Activated CD4-positive, alpha-beta T cell treated with anti-CD3 and anti-CD28 coated beads for 36 hours (primary cell): ENCODE measurements around the gene CMTM7. TPM values are rescaled to one million over a fixed set of nuclear protein-coding genes. Genes with fewer than 3 reads are reported as not detected.
A peak's percentile ranks its signal among the peaks of the same experiment; 100 is the strongest.

Experiments used
- ATAC-seq: fragments of 200-7000 bp; cut with Tn5 transposase; one replicate; pipeline ENCODE4 v1.10.0; 2021; ENCODE audit warnings: mild to moderate bottlenecking, moderate library complexity
- CTCF ChIA-PET: fragments of 350-600 bp; sonication (Branson Sonifier 250); formaldehyde crosslinking; loops from one replicate; lab custom pipeline; 2021; ENCODE audit warnings: antibody characterized with exemption; lab: Charles Lee
- POLR2A ChIA-PET: fragments of 350-600 bp; sonication (Branson Sonifier 250); formaldehyde crosslinking; loops from one replicate; lab custom pipeline; 2021; ENCODE audit warnings: antibody characterized with exemption, inconsistent platforms; lab: Charles Lee
- DNase-seq: peaks from one replicate; pipeline ENCODE4 v3.0.0-alpha.2; 2020
- H3K27ac Mint-ChIP-seq: one replicate; pipeline ENCODE4 v1.8.0; 2021; ENCODE audit warnings: mixed read lengths
- H3K27me3 Mint-ChIP-seq: one replicate; pipeline ENCODE4 v1.8.0; 2021; ENCODE audit warnings: mixed read lengths
- H3K36me3 Mint-ChIP-seq: one replicate; pipeline ENCODE4 v1.8.0; 2021; ENCODE audit warnings: low read depth, mixed read lengths
- H3K4me1 Mint-ChIP-seq: one replicate; pipeline ENCODE4 v1.8.0; 2021; ENCODE audit warnings: mixed read lengths
- H3K4me3 Mint-ChIP-seq: one replicate; pipeline ENCODE4 v1.8.0; 2021; ENCODE audit warnings: mild to moderate bottlenecking, moderate library complexity, mixed read lengths
- H3K9me3 Mint-ChIP-seq: one replicate; pipeline ENCODE4 v1.8.0; 2021; ENCODE audit warnings: low read depth, mixed read lengths
- intact Hi-C, 2 experiments: fragments of 100-400 bp; cut with DNase I in 1 of 2; cut with micrococcal nuclease in 1 of 2; formaldehyde crosslinking; loops; one replicate each; pipeline versions ENCODE4 v1.14.2 to v1.15.1; 2022 to 2024; cut with DNase I, micrococcal nuclease
- total RNA-seq, 2 experiments: library from RNA; stranded (reverse); gene quantifications; one replicate each; pipeline ENCODE4 v1.2.3, GENCODE V29; 2021

The CMTM7 gene
- total RNA-seq, 2 experiments from 2014 or later, result 41.1 to 67.0 TPM

DNA sequence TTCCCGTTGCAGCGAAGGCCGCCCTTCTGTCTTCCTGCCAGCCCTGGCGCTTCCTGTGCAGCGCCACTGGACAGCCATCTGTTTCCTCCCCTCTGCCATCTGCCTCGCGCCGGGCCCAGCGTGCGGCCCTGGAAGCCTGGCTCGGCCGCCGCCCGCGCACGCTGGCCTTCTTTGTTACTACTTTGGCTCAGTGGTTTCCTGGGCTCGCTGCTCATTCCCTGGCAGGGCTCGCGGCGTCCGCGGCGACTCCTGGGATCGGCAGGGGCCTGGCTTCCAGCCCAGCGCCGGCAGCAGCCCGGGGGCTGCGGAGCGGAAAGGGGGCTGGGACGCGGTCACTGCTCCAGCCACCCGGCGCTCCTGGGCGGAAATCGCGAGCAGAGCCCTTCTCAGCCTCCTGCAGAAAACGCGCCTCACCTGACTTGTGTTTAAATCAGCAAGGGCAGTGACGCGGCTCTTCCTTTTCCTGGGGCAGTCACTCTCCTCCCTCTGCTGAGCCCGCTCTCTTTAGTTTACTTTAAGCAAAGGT lies 10.0 kb downstream of the CMTM7 start:
- peak; percentile 79 for DNase-seq
- peaks cover 71% of the 10 kb centered on the region for H3K4me1 Mint-ChIP-seq

DNA sequence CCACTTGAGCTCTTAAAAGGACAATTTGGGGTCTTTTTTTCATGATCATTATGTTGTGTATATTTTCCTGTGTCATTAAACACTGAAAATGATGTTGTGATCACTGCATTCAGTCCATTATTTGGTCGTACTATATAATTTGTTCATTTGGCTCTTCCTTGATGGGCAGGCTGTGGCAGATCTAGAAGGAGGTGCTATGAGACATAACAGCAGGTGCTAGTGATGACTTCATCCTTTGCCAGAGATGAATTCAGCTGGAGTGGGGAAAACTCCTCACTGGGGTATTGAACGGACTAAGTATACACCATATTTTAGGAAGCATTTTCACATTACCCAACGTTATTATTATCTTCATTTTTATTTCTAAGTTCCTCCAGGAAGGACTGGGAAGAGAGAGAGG lies 12.0 kb downstream of the CMTM7 start:
- Mint-ChIP-seq H3K4me3 (no peak overlapping the region), H3K27me3 (no peaks in the 10 kb centered on the region), H3K36me3 (peaks cover 21% of the 10 kb centered on the region), H3K27ac (peak overlapping the region; percentile 72), H3K9me3 (no peaks in the 10 kb centered on the region), H3K4me1 (peaks cover 74% of the 10 kb centered on the region)
- CTCF ChIA-PET, result interaction anchor here (0.9 to 1.3 kb wide), 5 partner anchors 11 to 108 kb away, joined by 3 to 7 read pairs (median 4); no protein-coding TSS in a partner anchor
- POLR2A ChIA-PET, result no interaction called here
- no peak for DNase-seq
- intact Hi-C loops, result loop anchor here in 1 of 2 experiments (2.0 kb wide), 1 partner anchor 15 kb away; no protein-coding TSS in a partner anchor
- ATAC-seq, result no peak

More for the DNA sequence above, 10.0 kb downstream of the CMTM7 start:
- intact Hi-C loops, result loop anchor here (1.0 to 2.0 kb wide), 3 partner anchors 17 to 59 kb away; no protein-coding TSS in a partner anchor
- Mint-ChIP-seq H3K9me3 (no peaks in the 10 kb centered on the region), H3K27me3 (no peaks in the 10 kb centered on the region), H3K36me3 (peaks cover 21% of the 10 kb centered on the region), H3K4me3 (peak overlapping the region; percentile 90), H3K27ac (peak overlapping the region; percentile 100)
- ChIA-PET POLR2A (no interaction called here), CTCF (interaction anchor here (1.0 to 2.2 kb wide), 3 partner anchors 23 to 27 kb away, joined by 4 to 11 read pairs (median 4); no protein-coding TSS in a partner anchor)
- peak; percentile 78 for ATAC-seq

DNA sequence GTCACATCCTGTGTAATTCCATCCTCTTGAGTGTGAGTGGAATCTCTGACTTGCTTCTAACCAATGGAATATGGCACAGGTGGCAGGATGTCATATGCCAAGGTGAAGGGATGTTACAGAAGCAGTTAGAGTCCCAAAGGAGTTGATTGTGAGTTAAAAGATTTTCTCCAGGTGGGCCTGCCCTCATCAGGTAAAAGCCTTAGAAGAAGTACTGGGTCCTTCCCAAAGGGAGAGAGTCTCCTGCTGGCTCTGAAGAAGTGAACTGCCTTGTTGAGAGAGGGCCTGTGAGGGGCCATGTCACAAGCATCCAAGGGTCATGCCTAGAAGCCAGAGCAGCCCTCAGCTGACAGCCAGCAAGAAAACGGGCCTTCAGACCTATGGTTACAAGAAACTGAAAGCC lies 13.1 kb downstream of the CMTM7 start:
- Mint-ChIP-seq H3K4me3 (no peak overlapping the region), H3K27me3 (no peaks in the 10 kb centered on the region), H3K9me3 (no peaks in the 10 kb centered on the region), H3K36me3 (peaks cover 23% of the 10 kb centered on the region), H3K27ac (peak overlapping the region; percentile 55), H3K4me1 (peaks cover 71% of the 10 kb centered on the region)
- no peak for ATAC-seq
- intact Hi-C loops, result no loop called here
- ChIA-PET CTCF (interaction anchor here (0.6 to 1.2 kb wide), 3 partner anchors 9 to 64 kb away, joined by 3 to 4 read pairs (median 4); no protein-coding TSS in a partner anchor), POLR2A (no interaction called here)
- DNase-seq, result no peak

DNA sequence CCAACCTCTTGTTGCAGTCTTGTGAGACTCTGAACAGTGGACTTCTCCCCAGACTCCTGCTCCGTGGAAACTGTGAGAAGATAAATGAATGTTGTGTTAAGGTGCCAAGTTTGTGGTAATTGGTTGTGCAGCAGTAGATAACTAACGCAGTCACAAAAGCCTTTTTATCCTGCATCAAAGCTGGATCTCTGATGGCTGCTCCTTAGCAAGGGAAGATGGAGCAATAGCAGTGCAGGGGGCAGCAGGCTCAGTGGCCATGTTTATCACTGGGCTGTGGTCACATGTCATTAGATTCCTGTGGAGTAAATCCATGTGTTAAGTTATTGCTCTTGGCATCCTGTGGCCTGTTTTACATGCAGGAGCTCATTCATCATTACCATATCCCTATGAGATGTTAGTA lies 13.5 kb downstream of the CMTM7 start:
- intact Hi-C loops, result no loop called here
- H3K27ac Mint-ChIP-seq, result no peak overlapping the region
- H3K36me3 Mint-ChIP-seq, result peaks cover 23% of the 10 kb centered on the region
- H3K4me3 Mint-ChIP-seq, result no peak overlapping the region
- H3K4me1 Mint-ChIP-seq, result peaks cover 75% of the 10 kb centered on the region
- ATAC-seq, result no peak
- no peaks in the 10 kb centered on the region for H3K27me3 Mint-ChIP-seq
- POLR2A ChIA-PET, result no interaction called here
- H3K9me3 Mint-ChIP-seq, result no peaks in the 10 kb centered on the region
- CTCF ChIA-PET, result interaction anchor here (1.0 to 1.2 kb wide), 2 partner anchors 9 to 63 kb away, joined by 3 to 4 read pairs; no protein-coding TSS in a partner anchor
- DNase-seq, result no peak

DNA sequence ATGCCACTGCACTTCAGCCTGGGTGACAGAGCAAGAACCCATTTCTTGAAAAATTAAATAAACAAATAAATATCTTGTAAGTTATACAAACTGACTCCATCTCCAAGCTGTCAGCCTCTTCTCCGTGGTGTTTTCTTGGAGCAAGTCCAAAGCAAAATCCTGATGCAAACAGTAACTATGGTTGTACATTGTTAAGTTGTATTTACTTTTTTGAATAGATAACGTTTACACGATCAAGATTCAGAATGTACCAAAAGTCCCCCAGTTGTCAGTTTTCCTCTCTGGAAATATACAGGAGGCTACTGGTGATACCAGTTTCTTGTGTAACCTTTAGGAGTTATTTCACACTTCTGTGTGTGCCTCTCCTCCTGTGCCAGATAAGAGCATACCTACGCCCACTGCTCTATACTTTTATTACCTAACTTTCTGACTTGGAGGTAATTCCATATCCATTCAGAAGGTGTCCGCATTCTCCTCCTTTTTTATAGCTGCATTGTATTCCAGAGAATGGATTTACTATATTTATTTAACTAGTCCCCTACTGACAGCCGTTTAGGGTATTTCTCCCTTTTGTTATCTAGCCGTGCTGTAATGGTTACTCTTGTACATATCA lies 14.2 kb downstream of the CMTM7 start:
- DNase-seq (no peak), ATAC-seq (no peak)
- CTCF ChIA-PET, result interaction anchor here (0.8 to 1.2 kb wide), 2 partner anchors 9 to 63 kb away, joined by 3 read pairs; no protein-coding TSS in a partner anchor
- Mint-ChIP-seq H3K27ac (no peak overlapping the region), H3K4me3 (no peak overlapping the region), H3K36me3 (peaks cover 23% of the 10 kb centered on the region), H3K4me1 (peaks cover 76% of the 10 kb centered on the region), H3K27me3 (no peaks in the 10 kb centered on the region), H3K9me3 (no peaks in the 10 kb centered on the region)
- intact Hi-C loops, result no loop called here
- POLR2A ChIA-PET, result no interaction called here

DNA sequence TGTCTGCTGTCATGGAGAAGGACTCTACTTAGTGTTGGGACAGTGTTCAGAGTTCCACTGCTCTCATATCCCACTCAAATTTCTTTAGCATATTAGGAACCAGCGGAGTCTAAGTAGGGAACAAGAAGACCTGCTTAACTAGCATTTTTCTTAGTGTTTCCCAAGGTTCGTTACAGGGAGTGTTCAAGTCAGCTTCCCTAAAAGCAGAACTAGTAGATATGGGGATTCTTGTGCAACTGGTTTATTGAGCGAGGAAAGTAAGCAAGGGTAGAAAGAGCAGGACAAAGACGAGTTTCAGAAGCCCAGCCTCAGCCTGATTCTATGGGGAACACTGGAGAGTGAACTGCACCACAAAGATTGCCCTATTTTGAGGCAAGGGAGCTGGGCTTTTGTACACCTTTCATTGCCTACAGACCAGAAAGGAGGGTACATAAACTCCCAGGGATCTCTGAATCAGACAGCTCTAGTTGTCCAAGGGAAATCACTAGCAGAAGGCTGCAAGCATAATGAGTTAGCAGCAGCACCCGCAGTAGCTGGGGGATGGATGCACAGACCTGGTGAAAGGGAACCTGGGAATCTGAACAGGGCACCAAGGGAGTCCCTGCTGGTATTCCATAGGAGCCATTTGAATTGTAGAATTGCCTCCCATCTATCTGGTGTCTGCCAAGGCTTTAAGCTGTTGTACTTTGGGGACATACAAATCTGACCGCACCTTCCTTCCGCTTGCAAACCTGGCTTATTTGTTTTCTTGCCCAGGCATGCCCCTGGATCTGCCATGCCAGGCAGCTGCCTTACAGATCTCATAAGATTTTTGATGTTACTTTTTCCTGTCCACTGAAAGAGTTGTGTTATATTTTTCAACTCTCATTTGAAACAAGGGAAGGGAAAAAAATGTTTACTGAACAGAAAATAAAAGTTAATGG lies 15.1 kb downstream of the CMTM7 start:
- no peaks in the 10 kb centered on the region for H3K9me3 Mint-ChIP-seq
- H3K4me3 Mint-ChIP-seq, result no peak overlapping the region
- ChIA-PET POLR2A (interaction anchor here (0.5 kb wide), 1 partner anchor 12 kb away, joined by 5 read pairs; no protein-coding TSS in a partner anchor), CTCF (interaction anchor here (0.8 to 1.3 kb wide), 4 partner anchors 8 to 62 kb away, joined by 3 to 5 read pairs (median 3); no protein-coding TSS in a partner anchor)
- no peak for ATAC-seq
- H3K4me1 Mint-ChIP-seq, result peaks cover 78% of the 10 kb centered on the region
- DNase-seq, result no peak
- peaks cover 26% of the 10 kb centered on the region for H3K36me3 Mint-ChIP-seq
- intact Hi-C loops, result no loop called here
- H3K27ac Mint-ChIP-seq, result peak overlapping the region; percentile 39
- no peaks in the 10 kb centered on the region for H3K27me3 Mint-ChIP-seq

DNA sequence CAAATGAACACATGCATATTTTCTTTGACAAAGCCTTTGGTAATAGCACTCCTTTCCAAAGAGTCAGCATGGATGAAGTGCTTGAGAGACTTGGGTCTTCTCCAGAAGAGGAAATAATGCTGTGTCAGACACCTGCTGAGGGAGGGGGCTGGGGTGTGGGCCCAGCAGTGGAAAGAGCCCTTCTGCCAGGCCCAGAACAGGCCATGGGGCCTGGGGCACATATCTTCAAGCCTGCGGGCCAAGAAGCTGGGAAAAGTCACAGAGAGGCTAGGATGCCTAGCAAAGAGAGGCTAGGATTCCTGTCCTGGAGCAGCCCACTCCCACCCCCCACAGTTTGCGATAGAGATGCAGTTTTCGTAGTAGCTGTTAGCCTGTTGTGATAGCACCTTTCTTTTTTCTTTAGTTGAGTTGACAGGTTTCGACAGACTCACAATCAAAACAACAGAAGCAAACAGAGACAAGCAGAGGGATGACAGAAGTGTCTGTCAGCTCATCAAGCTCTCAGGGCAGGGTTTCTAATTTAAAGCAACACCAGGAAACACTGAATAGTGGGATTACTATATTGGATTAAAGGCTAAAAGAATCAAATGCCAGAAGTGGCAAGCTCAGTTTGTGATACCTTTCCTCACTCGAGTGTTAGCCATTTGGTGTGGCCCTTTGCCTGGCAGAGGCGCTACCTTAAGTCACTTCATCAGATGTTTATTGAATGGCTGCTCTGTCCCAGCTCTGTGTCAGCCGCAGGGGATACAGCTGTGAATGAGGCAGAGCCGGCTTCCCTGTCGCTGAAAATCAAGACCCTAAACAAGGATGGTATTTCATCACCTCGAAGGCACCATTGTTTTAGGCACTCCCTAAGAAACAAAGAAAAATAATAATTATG lies 19.0 kb downstream of the CMTM7 start:
- H3K36me3 Mint-ChIP-seq, result peaks cover 17% of the 10 kb centered on the region
- no peaks in the 10 kb centered on the region for H3K27me3 Mint-ChIP-seq
- H3K27ac Mint-ChIP-seq, result peak overlapping the region; percentile 47
- intact Hi-C loops, result no loop called here
- no peak for DNase-seq
- CTCF ChIA-PET, result interaction anchor here (1.0 to 3.2 kb wide), 6 partner anchors 10 to 57 kb away, joined by 3 to 12 read pairs (median 6); no protein-coding TSS in a partner anchor
- POLR2A ChIA-PET, result interaction anchor here (0.6 to 1.2 kb wide), 2 partner anchors 9 to 27 kb away, joined by 3 to 5 read pairs; no protein-coding TSS in a partner anchor
- no peak overlapping the region for H3K4me3 Mint-ChIP-seq
- no peak for ATAC-seq
- no peaks in the 10 kb centered on the region for H3K9me3 Mint-ChIP-seq
- peaks cover 64% of the 10 kb centered on the region for H3K4me1 Mint-ChIP-seq

DNA sequence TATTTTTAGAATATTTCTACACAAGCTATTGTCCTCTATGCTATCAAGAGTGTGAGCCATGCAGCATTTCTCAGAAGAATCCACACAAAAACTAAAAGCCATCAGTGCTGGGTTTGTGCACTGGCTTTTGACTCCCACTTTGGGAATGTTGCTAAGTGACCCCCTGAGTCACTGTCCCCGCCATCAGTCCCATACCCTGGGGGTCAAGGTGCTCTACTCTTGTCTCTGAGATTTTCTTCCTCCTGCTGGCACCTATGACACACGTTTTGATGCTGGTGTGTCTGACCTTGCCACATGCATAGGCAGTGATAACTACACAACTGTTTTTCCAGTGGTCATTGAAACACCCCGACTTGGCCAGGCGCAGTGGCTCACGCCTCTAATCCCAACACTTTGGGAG lies 19.8 kb downstream of the CMTM7 start:
- ATAC-seq (no peak), DNase-seq (no peak)
- Mint-ChIP-seq H3K4me3 (no peak overlapping the region), H3K9me3 (no peaks in the 10 kb centered on the region), H3K27me3 (no peaks in the 10 kb centered on the region), H3K27ac (peak overlapping the region; percentile 57), H3K4me1 (peaks cover 63% of the 10 kb centered on the region), H3K36me3 (peaks cover 10% of the 10 kb centered on the region)
- intact Hi-C loops, result no loop called here
- POLR2A ChIA-PET, result no interaction called here
- CTCF ChIA-PET, result interaction anchor here (1.0 to 2.8 kb wide), 2 partner anchors 17 to 56 kb away, joined by 4 to 12 read pairs; no protein-coding TSS in a partner anchor

DNA sequence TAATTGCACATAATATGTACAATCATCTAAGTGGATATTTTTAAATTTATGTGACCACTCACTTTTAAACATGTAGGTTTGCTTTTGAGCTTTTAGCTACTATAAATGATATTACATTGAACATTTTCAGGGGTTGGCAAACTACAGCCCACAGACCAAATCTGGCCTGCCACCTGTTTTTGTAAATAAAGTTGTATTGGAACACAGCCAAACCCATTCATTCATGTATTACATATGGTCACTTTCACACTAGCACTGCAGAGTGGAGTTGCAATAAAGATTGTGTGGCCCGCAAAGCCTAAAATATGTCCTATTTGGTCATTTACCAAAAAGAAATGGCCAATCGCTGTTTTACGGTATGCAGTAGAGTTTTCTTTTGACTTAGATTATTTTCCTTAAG lies 21.2 kb downstream of the CMTM7 start:
- no peak for ATAC-seq
- ChIA-PET CTCF (interaction anchor here (0.5 to 2.5 kb wide), 5 partner anchors 10 to 292 kb away, joined by 3 to 11 read pairs (median 3); no protein-coding TSS in a partner anchor), POLR2A (no interaction called here)
- Mint-ChIP-seq H3K27ac (no peak overlapping the region), H3K9me3 (no peaks in the 10 kb centered on the region), H3K36me3 (peaks cover 9% of the 10 kb centered on the region), H3K4me1 (peaks cover 64% of the 10 kb centered on the region), H3K4me3 (no peak overlapping the region), H3K27me3 (no peaks in the 10 kb centered on the region)
- DNase-seq, result no peak
- intact Hi-C loops, result no loop called here

DNA sequence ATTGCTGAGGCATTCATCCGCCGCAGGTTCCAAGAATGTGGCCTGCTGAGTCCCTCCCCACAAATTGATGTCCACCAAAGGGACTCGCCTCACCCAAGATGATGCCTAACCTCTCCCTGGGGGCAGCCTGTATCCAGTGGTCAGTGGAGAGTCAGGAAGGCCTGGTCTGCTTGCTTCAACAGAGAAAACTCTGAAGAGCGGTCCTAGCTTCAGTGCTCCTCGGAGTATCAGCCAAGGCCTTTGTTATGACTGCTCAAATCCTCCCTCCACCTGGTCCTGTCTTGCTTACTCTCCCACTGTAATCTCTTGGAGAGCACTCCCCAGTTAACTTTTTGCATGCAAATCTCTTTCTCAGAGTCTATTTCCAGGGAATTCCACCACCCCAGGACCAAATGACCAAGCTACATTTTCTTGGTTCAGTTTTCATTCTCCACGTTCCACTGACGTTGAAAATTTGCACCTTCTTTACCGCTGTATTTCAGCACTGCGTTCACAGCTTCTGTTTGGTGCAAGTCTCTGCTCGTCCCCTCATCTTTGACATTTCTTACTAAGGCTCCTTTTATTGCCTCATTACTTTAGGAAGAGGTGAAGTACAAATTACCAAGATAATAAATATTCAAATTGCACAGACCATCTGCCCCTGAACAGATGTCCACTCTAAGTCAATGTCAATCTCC lies 22.3 kb downstream of the CMTM7 start:
- no peaks in the 10 kb centered on the region for H3K27me3 Mint-ChIP-seq
- H3K4me3 Mint-ChIP-seq, result peak overlapping the region; percentile 28
- peak overlapping the region; percentile 92 for H3K27ac Mint-ChIP-seq
- H3K36me3 Mint-ChIP-seq, result peaks cover 9% of the 10 kb centered on the region
- peaks cover 72% of the 10 kb centered on the region for H3K4me1 Mint-ChIP-seq
- H3K9me3 Mint-ChIP-seq, result no peaks in the 10 kb centered on the region
- ChIA-PET CTCF (interaction anchor here (0.6 to 2.9 kb wide), 11 partner anchors 8 to 168 kb away, joined by 3 to 20 read pairs (median 6); no protein-coding TSS in a partner anchor), POLR2A (interaction anchor here (0.9 to 1.5 kb wide), 5 partner anchors 10 to 126 kb away, joined by 3 to 7 read pairs (median 5); no protein-coding TSS in a partner anchor)
- intact Hi-C loops, result no loop called here
- ATAC-seq (no peak), DNase-seq (no peak)
